Measurements from ENCODE around the gene GSTA5.
"Not testable (repeated sequence)": the region's sequence is repeated elsewhere in the genome, so short reads cannot be mapped to it uniquely, and the experiment has no call there.

The GSTA5 gene

GRCh38 chr6:52787917-52788316 lies 52.7 kb downstream of the GSTA5 start:
- DNase-seq = no peak

DNA sequence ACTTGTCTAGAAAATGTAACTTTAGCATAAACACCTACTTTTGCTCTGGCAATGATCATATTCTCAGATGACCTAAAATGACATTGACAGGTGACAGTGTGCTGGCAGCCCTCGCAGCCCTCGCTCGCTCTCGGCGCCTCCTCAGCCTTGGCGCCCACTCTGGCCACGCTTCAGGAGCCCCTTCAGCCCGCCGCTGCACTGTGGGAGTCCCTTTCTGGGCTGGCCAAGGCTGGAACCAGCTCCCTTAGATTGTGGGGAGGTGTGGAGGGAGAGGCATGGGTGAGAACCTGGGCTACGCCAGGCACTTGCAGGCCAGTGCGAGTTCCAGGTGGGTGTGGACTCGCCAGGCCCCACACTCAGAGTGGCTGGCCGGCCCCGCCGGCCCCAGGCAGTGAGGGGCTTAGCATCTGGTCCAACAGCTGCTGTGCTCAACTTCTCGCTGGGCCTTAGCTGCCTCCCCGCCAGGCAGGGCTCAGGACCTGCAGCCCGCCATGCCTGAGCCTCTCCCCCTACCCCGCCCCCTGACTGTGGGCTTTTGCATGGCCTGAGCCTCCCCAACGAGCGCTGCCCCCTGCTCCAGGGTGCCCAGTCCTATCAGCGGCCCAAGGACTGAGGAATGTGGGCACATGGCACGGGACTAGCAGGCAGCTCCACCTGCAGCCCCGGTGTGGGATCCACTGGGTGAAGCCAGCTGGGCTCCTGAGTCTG lies 54.2 kb downstream of the GSTA5 start:
- no peak for DNase-seq

DNA sequence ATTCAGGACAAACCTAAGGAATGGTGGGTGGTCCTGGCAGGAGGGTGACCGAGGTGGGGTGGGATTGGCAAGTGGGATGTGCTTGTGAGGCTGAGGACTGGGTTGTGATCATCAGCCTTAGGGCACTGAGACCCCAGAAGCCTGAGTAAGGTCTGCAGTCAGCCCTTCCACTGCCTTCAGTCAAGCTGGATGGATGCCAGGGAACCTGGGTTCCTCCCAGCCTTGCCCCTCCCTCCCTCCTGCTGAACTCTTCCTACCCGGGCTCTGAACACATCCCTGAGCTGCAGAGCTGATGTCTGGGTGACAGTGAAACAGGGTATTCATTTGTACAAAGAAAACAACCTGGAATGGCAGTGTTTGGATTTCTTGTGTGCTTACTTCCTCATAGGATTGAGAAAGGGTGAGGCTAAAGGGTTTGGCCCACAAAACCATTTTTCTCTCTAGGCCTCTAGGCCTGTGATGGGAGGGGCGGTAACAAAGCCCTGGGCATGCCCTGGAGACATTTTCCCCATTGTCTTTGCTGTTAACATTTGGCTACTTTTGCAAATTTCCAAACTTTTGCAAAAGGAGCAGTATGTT lies 57.8 kb downstream of the GSTA5 start:
- not testable (repeated sequence) for DNase-seq

DNA sequence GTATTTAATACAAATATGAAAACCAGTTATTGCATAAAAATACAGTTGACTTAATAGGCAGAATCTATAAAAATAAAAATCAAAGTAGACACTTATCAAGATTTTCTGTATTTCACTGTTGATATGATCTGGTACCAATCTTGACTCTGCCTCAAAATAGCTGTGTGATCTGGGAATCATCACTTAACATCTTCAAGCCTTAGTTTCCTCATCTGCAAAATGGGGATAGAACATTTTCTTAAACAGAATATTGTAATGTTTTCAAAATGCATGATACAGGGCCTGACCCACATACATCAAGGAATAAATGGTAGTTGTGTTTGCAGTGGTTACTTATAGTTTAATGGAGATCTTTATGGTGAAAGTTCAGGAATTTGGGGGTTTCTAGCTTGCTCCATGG lies 58.4 kb downstream of the GSTA5 start:
- not testable (repeated sequence) for DNase-seq
